GOT3 (cell line): ENCODE data around the gene ACAP3.
"Not testable (repeated sequence)": the region's sequence is repeated elsewhere in the genome, so short reads cannot be mapped to it uniquely, and the experiment has no call there.

Source experiments
- DNase-seq: peaks from one replicate; lab custom pipeline; 2025; ENCODE audit warnings: mixed read lengths; lab: John Stamatoyannopoulos, UW

ACAP3 gene

DNA sequence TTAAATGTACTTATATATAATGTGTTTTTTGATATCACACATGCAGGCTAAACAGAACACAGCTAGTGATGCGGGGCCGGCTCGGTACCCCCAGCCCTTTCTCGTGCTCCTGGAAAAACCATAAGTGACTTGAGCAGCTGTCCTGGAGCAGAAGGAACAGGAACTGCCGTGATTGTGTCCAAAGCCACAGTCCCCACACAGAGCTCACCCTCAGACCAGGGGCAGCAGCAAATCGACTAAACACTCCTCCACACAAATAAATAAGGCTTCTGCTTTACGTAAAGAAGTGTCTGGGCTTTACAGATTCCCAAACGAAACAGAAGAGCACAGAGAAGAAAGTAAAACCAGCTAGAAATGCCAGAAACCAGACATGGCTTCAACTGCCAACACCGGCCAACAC, 43.7 kb downstream of the ACAP3 start:
- no peak for DNase-seq

DNA sequence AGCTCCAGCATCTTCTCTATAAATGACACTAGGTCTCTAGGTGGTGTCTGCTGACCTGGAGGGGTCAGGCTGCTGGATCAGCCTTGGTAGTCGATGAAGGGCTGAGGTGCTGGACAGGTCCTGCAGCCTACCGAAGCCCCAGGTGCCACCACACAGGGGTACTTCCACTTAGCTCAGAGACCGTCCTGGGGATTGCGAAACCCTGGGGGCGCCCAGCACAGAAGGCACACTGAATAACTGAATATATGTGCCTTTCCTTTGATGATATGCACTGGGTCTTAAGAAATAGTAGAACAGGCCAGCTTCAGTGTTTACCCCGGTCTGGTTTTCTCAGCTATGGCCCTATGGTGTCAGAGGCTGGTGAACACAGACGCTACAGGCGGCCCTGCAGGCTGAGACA, 45.0 kb downstream of the ACAP3 start:
- no peak for DNase-seq

DNA sequence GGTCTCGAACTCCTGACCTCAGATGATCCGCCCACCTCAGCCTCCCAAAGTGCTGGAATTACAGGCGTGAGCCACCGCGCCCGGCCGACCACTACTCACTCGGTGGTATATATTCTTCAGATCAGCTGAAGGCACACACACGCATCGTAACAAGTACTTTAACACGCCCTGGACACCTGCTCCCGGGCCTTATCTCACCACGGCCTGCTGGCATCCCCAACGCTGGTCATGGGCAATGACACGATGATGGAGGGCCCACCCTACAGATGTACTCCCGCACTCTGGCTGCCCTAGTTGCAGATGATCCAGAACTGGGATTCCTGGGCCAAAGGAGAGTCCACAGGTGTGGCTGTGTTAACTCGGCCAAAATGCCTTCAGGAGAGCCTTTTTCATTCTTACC, 45.7 kb downstream of the ACAP3 start:
- no peak for DNase-seq

DNA sequence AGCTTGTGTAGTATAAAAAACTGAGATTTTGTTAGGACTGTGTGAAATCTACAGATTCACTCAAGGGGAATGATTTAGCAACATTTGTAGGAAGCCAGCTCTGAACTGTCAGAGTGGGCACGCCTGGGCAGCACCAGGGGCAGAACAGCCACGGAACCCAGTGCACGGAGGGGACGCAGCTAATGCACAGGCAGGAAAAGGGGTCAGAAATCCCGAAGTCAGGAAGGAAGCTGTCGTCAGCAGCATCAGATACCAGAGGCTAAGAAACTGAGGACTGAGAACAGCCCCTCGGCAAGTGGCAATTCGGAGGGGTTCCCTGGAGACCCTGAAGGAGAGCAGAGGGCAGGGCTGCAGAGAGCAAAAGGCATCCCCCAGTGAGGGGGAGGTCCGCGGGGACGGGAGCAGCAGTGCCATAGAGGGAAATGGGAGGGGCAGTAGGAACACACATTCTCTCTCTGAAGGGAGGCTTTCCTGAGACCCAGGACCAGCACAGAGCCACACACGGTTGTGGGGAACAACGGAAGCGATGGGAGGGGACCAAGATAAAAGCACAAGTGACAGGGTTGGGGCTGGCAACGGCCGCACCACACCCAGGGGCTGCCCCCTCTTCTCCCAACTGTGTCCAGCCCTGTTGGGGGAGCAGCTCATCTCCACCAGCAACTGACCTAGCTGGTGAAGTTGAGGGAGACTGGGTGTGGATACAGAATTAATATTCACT, 46.7 kb downstream of the ACAP3 start:
- DNase-seq: no peak

DNA sequence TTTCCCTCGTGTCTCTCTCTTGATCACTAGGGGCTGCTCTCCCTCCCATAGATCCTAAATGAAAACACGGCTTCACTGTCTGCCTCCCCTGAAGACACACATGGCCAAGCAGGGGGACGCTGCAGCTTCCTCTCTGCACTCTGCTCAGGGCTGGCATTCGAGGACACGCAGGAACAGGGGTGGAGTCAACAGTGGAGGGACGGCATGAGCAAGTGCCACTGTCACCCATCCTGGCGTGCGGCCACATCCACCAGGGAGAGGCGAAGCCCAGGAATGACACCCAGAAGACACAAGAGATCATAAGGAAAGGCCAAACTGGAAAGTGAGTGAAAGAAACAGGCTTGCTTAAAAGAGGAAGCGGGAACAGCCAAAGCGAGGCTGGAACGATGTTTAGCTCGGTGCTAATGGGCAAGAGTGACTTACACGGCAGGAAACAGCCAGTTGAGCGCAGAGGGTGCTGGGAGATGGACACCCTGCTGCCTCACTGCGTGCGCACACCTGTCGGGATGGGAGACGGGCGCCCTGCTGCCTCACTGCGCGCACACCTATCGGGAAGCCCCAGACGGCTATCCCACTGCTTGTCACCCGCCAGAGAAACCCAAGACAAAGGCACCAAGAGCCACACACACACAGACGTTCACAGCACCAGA, 47.7 kb downstream of the ACAP3 start:
- no peak for DNase-seq

DNA sequence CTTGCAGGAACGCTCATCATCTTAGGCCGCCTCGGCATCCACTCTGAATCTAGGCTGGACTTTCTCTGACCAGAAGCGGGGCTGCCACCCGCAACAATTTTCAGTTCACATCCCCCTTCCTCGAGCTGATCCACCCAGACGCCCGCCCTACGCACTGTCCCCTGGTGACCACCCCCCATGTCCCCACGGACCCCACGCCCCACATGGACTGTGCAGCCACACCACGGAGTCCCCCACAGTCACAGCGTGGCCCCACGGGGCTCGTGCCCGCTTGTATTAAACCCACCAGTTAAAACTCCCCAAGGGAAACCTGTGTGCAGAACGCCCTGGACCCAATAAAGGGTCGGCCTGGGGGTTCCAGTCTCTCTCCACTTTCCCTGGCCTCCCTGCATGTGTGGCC, 48.2 kb downstream of the ACAP3 start:
- no peak for DNase-seq

DNA sequence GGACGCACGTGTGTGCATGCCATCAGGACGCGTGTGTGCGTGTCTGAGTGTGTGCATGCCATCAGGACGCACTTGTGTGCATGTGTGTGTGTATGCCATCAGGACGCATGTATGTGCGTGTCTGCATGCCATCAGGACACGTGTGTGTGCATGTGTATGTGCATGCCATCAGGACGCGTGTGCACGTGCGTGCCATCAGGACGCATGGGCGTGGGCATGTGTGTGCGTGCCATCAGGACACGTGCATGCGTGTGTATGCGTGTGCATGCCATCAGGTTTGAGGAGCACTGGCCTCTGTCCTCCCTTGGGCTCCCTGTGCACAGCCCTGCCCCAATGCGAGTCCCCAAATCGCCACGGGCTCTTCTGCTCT, 48.6 kb downstream of the ACAP3 start:
- DNase-seq: no peak

DNA sequence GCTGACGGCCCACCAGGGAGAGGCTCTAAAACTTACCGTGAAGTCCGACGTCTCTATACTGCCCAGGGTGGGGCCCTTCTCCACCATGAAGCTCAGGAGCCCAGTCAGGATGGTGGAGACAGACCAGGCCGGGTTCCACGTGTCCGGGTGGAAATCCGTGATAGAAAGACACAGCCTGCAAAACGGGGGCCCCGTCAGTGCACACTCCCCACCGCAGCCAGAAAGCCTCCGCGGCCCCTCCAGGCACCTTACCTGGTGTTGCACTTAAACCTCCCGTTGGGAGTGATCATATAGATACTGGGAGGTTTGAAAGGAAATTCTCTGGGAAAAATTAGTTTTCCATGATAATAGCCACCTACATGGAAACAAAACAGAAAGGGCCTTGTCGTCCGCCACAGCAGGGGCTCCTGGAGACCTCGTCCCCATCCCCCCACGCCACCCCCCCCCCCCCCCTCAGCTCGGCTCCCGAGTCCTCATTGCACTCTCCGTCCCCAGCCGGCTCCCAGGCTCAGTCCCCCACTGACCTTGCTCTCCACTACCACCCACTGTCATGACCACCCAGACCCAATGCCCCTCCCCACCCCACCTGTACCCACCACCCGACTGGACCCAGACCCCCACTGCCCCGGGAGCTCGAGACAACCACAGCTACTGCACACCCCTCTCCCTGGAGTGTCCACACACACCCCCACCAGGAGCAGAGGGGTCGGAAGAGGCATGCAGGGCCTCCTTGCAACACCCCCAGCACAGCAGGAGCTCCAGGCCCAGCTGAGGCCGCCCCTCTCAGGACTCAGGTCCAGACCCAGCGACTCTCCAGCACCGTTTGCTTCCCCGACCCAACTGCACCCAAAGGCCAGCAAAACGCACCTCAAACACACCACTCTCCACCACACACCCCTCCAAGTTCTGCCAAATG, 50.5 kb downstream of the ACAP3 start:
- DNase-seq: no peak

DNA sequence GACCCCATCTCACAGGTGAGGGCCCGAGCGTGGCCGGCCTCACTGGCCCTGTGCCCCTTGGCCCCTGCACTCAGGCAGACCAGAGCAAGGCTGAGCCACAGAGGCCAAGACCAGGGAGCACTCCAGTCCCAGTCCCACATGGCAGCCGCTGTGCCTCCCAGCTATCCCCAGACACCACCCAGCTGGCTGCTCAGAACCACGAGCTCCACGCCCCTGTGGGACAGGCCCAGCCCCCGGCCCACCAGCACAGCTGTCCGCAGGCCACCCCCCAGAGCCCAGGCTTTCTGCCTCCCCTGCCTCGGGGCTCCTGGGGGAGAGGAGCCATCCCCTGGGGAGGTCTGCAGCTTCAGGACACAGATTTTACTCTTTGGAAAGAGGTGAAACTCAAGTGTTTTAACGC, 52.1 kb downstream of the ACAP3 start:
- DNase-seq: no peak

DNA sequence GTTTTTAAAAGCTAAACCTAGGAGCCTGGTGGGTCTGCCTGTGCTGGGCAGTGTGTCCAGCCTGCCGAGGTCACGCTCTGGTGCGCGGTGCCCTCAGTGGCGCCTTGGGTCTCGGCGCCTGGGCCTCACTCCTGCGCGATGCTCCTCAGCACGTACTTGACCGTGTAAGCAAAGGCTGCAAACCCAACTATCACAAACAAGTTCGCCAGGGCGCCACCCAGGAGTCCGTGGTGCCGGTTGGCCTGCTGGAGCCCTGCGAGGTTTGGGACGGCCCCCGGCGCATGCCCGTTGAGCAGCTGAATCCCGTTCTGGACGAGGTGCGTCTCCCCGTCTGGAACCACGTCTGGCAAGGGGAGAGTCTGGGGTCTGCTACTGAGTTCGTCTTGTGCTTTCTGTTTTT, 52.7 kb downstream of the ACAP3 start:
- no peak for DNase-seq

DNA sequence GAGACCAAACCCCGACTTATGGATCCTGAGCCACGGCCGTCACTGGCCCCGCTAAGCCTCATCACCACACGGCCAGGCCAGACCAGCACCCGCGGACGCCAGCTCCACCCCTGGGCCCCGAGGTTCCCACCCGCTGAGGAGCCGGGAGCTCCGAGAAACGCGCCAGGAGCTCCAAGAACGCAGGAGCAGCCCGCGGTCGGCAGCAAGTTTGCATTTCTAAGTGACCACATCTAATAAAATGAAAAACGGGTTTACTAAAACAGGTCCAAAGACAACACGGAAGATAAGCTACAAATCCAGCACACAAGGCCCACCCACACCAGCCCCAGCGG, 53.1 kb downstream of the ACAP3 start:
- no peak for DNase-seq

DNA sequence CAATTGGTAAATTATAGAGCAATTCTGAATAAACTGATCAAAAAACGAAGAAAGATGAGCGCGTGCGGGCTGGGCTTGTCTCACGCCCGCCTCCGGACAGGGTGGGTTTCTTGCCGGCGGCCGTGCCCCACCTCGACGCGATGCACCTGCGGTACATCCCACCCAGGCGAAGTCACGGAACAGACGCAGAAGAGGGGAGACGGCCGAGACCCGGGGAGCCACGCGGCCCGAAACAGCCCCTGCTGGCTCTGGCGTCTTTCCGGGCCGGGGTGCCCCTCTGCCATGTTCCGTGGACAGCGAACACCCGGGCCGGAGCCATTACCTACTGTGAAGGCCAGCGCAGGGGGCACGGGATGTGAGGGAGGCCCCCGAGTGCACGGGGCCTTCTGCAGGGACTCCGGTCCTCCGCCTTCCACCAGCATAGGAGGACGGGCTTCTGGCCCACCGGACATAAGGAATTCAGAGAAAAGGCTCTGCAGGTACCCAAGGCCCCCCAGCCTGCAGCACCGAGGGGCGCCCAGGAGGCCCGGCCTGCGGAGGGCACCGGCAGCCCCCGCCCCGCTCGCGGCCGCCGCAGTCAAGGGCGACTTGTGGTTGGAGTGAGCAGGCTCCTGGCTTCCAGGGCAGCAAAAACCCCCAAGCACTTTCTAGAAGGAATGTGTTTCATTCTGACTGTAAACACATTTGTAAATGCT, 53.6 kb downstream of the ACAP3 start:
- no peak for DNase-seq

DNA sequence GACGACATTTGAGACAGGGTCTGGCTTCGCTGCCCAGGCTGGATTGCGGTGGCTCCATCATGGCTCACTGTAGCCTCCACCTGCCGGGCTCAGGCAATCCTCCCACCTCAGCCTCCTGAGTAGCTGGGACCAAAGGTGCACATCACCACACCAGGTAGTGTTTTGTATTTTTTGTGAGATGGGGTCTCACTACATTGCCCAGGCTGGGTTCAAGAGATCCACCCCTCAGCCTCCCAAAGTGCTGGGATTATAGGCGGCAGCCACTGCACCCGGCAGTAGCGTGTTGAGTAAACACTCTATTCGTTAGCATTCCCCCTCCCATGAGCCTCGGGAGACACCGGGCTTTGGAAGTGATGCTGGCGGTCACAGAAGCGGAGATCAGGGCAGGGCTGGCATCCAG, 54.4 kb downstream of the ACAP3 start:
- DNase-seq: no peak

DNA sequence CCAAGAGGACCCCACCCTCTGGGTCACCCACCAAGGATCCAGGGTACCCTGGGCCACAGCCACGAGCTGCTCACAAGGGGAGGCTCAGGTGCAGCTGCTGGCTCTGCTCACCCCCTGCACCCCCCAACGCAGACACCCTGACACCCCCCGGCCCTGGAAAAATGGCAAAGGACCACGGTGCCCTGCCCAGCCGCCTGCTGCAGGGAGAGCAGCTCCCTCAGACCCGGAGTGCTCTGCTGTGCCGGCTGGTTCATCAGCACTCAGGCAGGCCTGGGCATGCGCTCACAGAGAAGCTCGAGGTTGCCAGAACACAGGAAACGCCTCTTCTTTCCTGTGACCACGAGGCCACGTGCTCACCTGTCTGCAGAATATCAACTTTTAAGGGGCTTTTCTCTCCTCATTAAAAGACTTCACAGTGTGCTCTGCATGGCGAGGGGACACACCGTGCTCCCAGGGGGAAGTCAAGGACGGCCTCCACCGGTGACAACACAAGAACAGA, 56.9 kb downstream of the ACAP3 start:
- no peak for DNase-seq

DNA sequence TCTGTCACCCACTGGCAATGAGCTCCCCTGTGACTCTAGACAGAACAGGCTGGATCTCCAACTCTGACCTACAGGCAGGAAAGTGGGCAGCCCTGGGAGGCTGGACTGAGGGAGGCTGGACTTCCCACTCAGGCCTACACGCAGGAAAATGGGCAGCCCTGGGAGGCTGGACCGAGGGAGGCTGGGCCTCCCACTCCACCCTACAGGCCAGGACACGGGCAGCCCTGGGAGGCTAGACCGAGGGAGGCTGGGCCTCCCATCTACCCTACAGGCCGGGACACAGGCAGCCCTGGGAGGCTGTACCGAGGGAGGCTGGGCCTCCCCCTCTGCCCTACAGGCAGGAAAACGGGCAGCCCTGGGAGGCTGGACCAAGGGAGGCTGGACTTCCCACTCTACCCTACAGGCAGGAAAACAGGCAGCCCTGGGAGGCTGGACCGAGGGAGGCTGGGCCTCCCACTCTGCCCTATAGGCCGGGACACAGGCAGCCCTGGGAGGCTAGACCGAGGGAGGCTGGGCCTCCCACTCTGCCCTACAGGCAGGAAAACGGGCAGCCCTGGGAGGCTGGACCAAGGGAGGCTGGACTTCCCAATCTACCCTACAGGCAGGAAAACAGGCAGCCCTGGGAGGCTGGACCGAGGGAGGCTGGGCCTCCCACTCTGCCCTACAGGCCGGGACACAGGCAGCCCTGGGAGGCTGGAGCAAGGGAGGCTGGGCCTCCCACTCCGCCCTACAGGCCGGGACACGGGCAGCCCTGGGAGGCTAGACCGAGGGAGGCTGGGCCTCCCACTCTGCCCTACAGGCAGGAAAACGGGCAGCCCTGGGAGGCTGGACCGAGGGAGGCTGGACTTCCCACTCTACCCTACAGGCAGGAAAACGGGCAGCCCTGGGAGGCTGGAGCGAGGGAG, 59.5 kb downstream of the ACAP3 start:
- DNase-seq: not testable (repeated sequence)

DNA sequence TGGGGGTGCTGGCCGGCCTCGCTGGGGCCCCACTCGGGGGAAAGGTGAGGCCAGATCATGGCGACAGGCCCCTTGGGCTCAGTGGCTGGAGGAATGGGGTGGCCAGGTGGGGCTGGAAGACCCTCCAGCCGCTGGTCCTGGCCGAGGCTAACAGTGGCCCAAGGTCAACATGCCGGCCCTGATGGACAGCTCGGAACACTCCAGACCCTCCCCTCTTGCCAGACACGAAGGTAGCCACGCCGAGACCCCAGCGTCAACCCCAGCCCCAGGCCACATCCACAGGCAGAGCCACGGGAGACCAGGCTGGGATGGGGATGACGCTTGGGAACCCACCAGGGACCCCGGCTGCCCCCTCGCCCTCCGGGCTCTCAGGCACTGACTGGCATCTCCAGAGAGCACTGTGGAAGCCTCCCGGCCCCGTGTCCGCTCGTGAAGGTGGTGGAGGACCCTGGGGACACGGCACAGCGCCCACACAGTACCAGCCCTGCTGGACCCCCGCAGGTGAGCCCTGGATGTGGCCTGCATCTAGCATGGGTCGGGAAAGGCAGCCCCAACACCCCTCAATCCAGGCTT, 60.3 kb downstream of the ACAP3 start:
- DNase-seq: no peak

DNA sequence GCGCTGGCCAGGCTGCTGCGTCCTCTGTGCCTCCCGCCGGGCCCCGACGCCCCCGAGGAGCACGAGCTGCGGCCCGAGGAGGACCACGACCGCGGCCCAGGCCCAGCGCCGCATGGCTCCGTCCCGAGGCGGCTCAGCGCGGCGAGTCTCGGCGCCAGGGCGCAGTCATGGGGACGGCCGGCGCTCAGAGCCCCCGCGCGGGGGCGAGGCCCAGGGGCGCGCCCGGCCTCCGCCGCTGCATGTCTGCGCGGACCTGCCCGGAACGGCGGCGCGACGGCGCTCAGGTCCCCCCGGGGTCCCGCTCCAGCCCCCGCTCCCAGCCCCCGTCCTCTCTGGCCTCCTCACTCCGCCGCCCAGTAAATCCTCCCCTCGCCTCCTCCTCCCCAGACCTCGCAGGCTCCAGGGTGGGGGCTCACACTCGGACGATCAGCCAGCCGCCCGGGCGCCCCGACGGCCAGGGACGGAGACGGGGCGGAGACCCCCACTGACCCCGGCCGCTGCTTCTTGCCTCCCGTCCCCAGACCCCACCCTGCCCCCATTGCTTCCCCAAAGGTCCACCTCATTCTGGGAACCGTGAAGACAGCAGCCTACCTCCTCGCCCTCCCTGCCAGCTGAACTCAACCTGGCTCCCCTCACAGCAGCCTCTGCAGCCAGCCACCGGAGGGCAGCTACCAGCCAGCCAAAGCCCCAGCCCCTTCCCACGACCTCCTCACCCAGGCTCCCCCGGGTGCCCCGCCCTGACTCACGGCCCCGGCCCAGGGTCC, 61.0 kb downstream of the ACAP3 start, which contains the start of gene C1QTNF12:
C1QTNF12 (minus strand) TSS at position 146 of the 764 bp plus-strand sequence; CDS start at position 114, 32 bp downstream.
- no peak for DNase-seq

DNA sequence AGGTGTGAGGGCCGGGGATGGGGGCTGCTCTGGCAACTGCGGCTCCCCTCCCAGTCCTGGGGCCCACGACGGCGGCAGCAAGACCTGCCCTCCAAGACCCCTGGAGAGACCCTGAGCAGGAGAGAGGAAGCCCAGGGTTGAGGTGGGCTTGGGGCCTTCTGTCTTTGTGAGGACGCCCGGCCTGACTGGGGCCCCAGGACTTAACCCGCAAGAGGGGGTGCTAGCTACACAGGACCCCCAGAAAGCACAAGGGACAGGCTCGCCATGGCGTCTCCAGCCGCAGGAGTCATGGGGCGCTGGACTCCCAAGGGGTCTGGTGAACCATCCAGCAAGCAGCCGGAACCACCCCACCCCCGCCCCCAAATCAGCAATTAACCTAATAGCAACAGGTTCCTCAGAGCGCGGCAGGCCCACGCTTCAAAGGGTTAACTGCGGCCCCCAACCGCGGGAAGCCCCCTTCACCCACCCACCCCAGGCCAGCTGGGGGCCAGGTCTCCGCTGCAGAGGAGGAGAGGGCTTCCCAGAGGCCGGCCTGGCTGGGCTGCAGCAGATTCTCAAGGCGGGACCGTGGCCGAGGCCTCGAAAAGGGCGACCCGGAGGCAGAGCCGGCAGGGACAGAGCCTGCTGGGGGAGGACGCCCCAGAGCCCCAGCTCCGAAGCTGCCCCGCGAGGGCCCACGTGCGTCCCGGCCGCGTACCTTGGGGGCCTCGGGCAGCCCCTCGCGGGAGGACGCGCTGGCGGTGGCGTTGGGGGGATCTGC, 61.7 kb downstream of the ACAP3 start:
- no peak for DNase-seq

DNA sequence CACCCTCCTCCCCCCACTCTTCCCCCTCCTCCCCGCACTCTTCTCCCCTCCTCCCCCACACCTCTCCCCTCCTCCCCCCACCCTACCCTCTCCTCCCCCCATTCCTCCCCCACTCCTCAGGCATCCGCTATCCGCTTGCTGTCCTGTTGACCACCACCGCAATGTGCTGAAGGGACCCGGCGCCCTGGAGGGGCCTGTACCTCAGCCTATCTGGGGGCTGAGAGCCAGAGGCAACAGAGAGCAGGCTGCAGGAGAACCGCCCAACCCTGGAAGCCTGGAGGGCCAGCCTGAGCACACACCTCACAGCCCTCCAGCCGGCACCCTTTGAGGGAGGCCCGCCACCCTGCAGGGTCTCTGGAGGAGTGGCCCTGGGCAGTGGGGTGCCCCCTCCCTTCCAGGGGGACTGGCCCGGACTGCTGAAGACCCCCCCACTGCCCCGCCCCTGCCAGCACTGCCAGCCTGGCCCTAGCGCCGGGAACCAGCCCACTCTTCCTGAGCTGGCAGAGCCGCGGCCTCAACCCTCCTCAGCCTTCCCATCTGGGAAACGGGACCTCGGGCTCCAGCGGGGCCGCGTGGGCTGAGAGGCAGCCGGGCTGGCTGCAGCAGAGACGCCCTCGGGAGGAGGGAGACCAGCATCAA, 62.4 kb downstream of the ACAP3 start:
- DNase-seq: no peak
